Epithelial cell of proximal tubule (primary cell): ENCODE measurements around the gene ROR1. TPM values are rescaled to one million over a fixed set of nuclear protein-coding genes. Genes with fewer than 3 reads are reported as not detected.

Experiments
- DNase-seq: peaks from one replicate; pipeline ENCODE4 v3.0.0-alpha.2; 2011; ENCODE audit warnings: low read depth
- H3K4me3 ChIP-seq: 2 replicates; pipeline ENCODE4 v1.5.1; 2011; ENCODE audit warnings: low read depth, mild to moderate bottlenecking, low read length
- CTCF ChIP-seq: conservative IDR thresholded peaks from 2 replicates; pipeline ENCODE4 v1.5.1; 2012; ENCODE audit warnings: low read depth, mild to moderate bottlenecking, low read length
- total RNA-seq: library from RNA; depleted of rRNA; stranded (reverse); fragments of >200 nt; gene quantifications from 2 replicates; pipeline ENCODE4 v1.2.3, GENCODE V29; 2015

The ROR1 gene
- total RNA-seq, 1 donor from 2014 or later: 5.9 TPM

- no peak for DNase-seq
- no peak for TF ChIP-seq CTCF
- H3K4me3 ChIP-seq: no peak overlapping the region
Measured at GRCh38 chr1:63896755-63897154, 122.9 kb downstream of the ROR1 start.

GRCh38 chr1:63898428-63899196, 124.8 kb downstream of the ROR1 start:
- no peak overlapping the region for H3K4me3 ChIP-seq
- no peak for TF ChIP-seq CTCF
- DNase-seq: no peak

GRCh38 chr1:63901094-63901493, 127.3 kb downstream of the ROR1 start:
- DNase-seq: no peak
- no peak overlapping the region for H3K4me3 ChIP-seq
- no peak for TF ChIP-seq CTCF

- DNase-seq: no peak
- no peak for TF ChIP-seq CTCF
- no peak overlapping the region for H3K4me3 ChIP-seq
Measured at GRCh38 chr1:63902844-63903589, 129.2 kb downstream of the ROR1 start.

GRCh38 chr1:63903947-63904610, 130.3 kb downstream of the ROR1 start:
- no peak for TF ChIP-seq CTCF
- DNase-seq: no peak
- H3K4me3 ChIP-seq: no peak overlapping the region

- no peak overlapping the region for H3K4me3 ChIP-seq
- no peak for DNase-seq
- TF ChIP-seq CTCF: no peak
Measured at GRCh38 chr1:63904826-63905225, 131.0 kb downstream of the ROR1 start.
